ENCODE results near the gene ACVR1B. TPM values are rescaled to one million over a fixed set of nuclear protein-coding genes. Genes with fewer than 3 reads are reported as not detected.

Gene ACVR1B
- total RNA-seq, 1 donor from 2014 or later = 11.2 TPM

GRCh38 chr12:51938726-51939125 is 12.8 kb upstream of the ACVR1B start:
- no peak for DNase-seq
- intact Hi-C loops (cut with micrococcal nuclease) = no loop called here
- ATAC-seq = no peak

DNA sequence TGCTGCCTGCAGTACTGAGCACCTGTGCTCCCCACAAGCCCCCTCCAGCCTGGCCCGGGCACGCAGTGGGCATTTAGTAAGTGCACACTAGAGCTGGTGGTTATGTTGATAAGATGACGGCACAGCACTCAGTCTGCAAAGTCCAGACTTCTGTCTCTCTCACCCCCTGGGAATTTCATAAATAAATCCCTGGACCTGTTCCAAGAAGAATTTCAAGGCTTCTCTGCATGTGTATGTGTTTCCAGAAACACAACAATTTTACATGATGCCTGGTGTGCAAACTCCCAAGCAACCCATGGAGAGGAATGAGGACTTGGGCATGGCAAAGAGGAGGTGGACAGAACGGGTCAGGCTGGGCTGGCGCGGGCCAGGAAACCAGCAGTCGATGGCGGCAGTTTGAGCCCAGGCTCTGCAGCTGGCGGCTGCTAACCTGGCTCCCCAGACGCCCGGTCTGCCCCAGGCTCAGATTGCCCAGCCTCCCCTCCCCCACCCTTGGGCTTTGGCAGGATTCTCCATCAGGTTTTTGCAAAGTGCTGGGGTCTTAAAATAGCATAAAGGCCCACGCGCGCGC is 10.4 kb upstream of the ACVR1B start:
- DNase-seq = no peak
- intact Hi-C loops (cut with micrococcal nuclease) = no loop called here
- peak; percentile 75 for ATAC-seq

DNA sequence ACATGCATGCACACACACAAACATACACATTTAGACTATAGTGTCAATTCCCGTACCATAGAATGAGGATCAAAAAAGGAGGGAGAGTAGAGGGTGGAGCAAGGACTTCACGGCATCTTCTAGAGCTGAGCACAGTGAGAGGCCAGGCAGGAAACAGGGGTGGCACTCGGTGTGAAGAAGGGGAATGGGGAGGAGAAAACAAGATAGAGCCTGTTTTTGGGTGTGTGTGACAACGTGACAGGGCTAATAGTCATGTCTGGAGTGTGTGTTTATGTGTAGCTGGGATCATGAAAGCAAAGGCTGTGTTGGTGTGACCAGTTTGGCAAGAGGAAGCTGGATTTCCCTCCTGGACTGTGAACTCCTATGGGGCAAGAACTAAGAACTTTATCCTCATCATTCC is 9.9 kb upstream of the ACVR1B start:
- ATAC-seq = peak; percentile 22
- DNase-seq = no peak

GRCh38 chr12:51942056-51942455 is 9.4 kb upstream of the ACVR1B start:
- no peak for DNase-seq
- intact Hi-C loops (cut with micrococcal nuclease) = no loop called here
- ATAC-seq = no peak

More for the DNA sequence above, 9.9 kb upstream of the ACVR1B start:
- intact Hi-C loops (cut with micrococcal nuclease) = no loop called here

GRCh38 chr12:51942501-51943000 is 8.9 kb upstream of the ACVR1B start:
- DNase-seq = no peak
- no peak for ATAC-seq
- intact Hi-C loops (cut with micrococcal nuclease) = no loop called here

DNA sequence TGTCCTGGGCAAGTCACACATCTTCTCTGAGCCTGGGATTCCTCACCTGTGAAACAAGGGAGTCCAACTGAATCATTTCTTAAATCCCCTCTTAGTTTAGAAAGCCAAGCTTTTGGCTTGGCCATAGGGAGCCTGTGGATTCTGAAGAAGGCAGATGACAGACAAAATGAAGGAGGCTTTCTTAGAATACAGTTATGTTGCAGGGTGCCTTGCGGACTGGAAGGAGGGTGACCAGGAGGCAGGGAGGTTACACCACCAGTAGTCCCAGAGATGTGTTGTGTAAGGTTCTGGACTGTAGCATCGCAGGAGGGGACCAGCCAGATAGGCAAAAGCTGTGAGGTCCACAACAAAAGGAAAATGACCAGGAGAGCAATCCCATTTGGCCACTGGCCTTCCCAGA is 8.2 kb upstream of the ACVR1B start:
- no peak for ATAC-seq
- intact Hi-C loops (cut with micrococcal nuclease) = no loop called here
- DNase-seq = no peak

GRCh38 chr12:51944608-51945233 is 6.8 kb upstream of the ACVR1B start:
- DNase-seq = no peak
- ATAC-seq = no peak
- intact Hi-C loops (cut with micrococcal nuclease) = no loop called here

GRCh38 chr12:51947246-51947996 is 4.1 kb upstream of the ACVR1B start:
- ATAC-seq (no peak), DNase-seq (no peak)
- intact Hi-C loops (cut with micrococcal nuclease) = no loop called here

- DNase-seq (no peak), ATAC-seq (no peak)
- intact Hi-C loops (cut with micrococcal nuclease) = no loop called here
Measured at GRCh38 chr12:51948066-51948465, 3.4 kb upstream of the ACVR1B start.

DNA sequence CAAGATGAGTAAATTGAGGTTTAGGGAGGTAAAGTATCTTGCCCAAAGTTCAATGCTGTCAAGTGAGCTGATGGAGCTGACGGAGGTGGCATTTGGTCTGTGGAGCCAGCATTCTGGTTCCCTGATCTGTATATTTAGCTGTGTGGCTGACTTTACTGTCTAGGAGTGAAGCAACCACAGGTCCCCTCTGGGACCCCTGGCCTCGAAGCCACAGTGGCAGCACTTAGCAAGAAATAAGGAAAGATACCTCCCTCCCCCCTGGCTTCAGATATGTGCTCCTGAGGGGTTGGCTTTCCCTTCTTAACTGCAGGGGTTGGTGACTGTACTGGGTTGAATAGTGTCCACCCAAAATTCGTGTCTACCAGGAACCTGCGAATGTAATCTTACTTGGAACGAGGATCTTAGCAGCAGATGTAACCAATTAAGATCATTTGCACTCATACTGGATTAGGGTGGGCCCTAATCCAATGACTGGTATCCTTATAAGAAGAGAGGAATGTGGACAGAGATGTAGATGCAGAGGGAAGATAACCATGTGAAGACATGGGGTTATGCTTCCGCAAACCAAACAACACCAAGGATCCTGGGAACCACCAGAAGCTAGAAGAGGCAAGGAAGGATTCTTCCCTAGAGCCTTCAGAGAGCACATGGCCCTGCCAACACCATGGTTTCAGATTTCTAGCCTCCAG is 2.0 kb upstream of the ACVR1B start:
- intact Hi-C loops (cut with micrococcal nuclease) = no loop called here
- ATAC-seq (no peak), DNase-seq (no peak)

GRCh38 chr12:51950682-51951198 is 759 bp upstream of the ACVR1B start:
- DNase-seq (no peak), ATAC-seq (no peak)
- intact Hi-C loops (cut with micrococcal nuclease) = no loop called here

- intact Hi-C loops (cut with micrococcal nuclease) = no loop called here
- ATAC-seq (peak; percentile 34), DNase-seq (peak; percentile 60)
Measured at GRCh38 chr12:51951843-51952722, 584 bp downstream of the ACVR1B start.

DNA sequence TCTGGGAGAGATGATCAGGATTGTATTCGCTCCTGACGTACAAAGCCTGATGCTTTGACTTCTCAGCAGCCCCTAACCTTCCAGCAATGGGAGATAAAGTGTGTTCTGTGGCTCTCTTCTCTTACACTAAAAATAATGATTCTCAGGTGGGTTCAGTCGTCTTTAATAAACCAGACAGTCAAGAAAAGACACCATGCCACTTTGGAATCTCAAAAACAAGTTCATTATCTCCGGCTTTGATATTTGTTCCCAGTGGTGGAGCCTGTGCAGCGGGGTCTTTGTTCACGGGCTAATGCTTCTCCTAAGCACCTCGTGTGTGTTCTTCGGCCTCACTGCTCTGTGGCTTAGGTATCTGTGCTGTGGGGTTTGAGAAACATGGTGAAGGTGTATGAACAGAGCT is 1.6 kb downstream of the ACVR1B start:
- intact Hi-C loops (cut with micrococcal nuclease) = no loop called here
- DNase-seq (no peak), ATAC-seq (no peak)

DNA sequence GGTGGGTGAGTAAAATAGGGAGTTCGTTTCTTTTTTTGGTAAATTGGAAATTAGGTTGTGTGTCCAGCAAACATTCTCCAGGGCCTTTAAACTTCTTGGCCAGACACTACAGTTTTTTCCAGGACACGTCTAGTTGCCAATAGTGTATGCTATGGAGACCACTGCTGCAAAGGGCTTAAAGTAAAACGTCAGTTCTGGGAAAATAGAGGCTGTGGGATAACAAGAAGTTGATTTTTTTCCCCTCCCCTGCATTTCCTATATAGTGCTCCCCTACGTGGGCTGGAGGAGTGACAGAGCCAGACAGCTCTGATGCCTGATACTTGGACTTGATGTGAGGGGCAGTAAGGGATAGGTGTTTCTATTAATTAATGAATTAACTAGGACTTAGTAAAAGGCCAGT is 2.4 kb downstream of the ACVR1B start:
- ATAC-seq (no peak), DNase-seq (no peak)
- intact Hi-C loops (cut with micrococcal nuclease) = no loop called here

DNA sequence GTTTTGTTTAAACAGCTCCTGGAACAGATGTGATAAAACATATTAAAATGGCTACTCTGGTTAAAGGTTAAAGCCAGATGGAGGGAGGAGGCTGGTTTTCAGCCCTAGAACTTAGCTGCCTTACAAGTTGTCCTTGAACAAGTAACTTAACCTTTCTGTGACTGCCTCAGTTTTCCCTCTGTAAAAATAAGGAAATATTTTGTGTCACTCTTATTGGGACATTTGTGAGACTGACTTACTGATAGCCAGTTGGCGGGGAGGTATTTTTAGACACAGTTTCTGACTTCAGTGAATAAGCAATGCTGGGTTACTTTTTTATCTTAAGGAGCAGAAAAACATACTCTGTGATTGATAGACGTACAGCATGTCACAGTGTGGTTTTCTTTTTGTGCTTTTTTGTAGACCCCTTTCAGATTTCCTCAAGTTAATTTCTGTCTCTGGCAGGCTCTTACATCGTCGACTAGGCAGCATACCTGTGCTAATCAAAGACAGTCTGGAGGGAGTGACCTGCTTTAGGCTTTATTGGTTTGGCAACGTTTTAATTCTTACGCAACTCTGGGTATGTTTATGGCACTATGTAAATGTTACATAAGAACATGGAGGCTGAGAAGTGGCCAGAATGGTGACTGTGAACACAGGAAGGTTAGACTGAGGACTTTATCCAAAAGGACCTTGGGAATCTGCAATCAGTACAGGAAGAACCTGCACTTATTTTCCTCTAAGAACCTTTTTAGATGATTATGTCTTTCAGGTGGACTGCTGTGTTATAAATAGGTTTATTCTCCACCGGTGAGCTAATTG is 3.3 kb downstream of the ACVR1B start:
- DNase-seq (no peak), ATAC-seq (no peak)
- intact Hi-C loops (cut with micrococcal nuclease) = no loop called here

GRCh38 chr12:51955702-51956101 is 4.2 kb downstream of the ACVR1B start:
- ATAC-seq (no peak), DNase-seq (no peak)
- intact Hi-C loops (cut with micrococcal nuclease) = no loop called here

DNA sequence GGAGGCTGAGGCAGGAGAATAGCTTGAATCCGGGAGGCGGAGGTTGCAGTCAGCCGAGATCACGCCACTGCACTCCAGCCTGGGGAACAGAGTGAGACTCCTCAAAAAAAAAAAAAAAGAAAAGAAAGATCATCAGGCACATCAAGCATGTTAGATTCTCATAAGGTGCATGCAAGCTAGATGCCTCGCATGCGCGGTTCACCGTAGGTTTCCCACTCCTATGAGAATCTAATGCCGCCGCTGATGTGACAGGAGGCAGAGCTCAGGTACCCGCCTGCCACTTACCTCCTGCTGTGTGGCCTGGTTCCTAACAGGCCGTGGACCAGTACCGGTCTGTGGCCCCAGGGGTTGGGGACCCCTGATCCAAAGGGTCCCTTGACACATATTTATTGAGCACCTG is 7.0 kb downstream of the ACVR1B start:
- DNase-seq (no peak), ATAC-seq (no peak)
- intact Hi-C loops (cut with micrococcal nuclease) = no loop called here

DNA sequence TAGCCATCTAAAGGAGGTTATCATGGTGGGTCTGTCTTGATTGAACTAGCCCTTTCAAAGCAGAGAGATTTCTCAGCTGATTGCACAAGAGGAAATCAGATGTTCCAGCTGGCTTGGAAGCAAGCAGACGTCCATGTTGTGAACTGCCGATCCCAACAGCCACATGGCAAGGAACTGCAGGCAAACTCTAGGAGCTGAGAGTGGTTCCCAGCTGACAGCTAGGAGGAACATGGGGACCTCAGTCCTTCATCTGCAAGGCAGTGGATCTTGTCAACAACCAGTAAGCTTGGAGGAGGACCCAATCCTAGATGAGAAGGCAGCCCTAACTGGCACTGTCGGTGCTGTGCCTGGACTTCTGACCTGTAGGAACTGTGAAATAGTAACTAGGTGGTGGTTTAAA is 7.7 kb downstream of the ACVR1B start:
- DNase-seq = no peak
- intact Hi-C loops (cut with micrococcal nuclease) = no loop called here
- ATAC-seq = peak; percentile 53

All from left ventricle myocardium superior (tissue), 1 donor.